ENCODE results near the gene SHLD2.
"Not testable (repeated sequence)": the region's sequence is repeated elsewhere in the genome, so short reads cannot be mapped to it uniquely, and the experiment has no call there.

Gene SHLD2

GRCh38 chr10:87143109-87143418 is 48.1 kb downstream of the SHLD2 start:
- DNase-seq (ENCODE audit: low read depth in 2 of 2) = not testable (repeated sequence)

- not testable (repeated sequence) for DNase-seq (ENCODE audit: low read depth in 2 of 2)
Observed at GRCh38 chr10:87145598-87145997, 50.6 kb downstream of the SHLD2 start.

GRCh38 chr10:87149020-87149609 is 54.1 kb downstream of the SHLD2 start:
- not testable (repeated sequence) for DNase-seq (ENCODE audit: low read depth in 2 of 2)

- not testable (repeated sequence) for DNase-seq (ENCODE audit: low read depth in 2 of 2)
Observed at GRCh38 chr10:87151516-87151915, 56.5 kb downstream of the SHLD2 start.

GRCh38 chr10:87156841-87157240 is 61.8 kb downstream of the SHLD2 start:
- DNase-seq (ENCODE audit: low read depth in 2 of 2) = not testable (repeated sequence)

- not testable (repeated sequence) for DNase-seq (ENCODE audit: low read depth in 2 of 2)
Observed at GRCh38 chr10:87157821-87158220, 62.8 kb downstream of the SHLD2 start.

- DNase-seq (ENCODE audit: low read depth in 2 of 2) = not testable (repeated sequence)
Observed at GRCh38 chr10:87162703-87163293, 67.8 kb downstream of the SHLD2 start.

GRCh38 chr10:87163414-87163813 is 68.4 kb downstream of the SHLD2 start:
- not testable (repeated sequence) for DNase-seq (ENCODE audit: low read depth in 2 of 2)

- not testable (repeated sequence) for DNase-seq (ENCODE audit: low read depth in 2 of 2)
Observed at GRCh38 chr10:87169857-87170256, 74.9 kb downstream of the SHLD2 start.

GRCh38 chr10:87170705-87171104 is 75.7 kb downstream of the SHLD2 start:
- not testable (repeated sequence) for DNase-seq (ENCODE audit: low read depth in 2 of 2)

GRCh38 chr10:87171670-87172069 is 76.7 kb downstream of the SHLD2 start:
- not testable (repeated sequence) for DNase-seq (ENCODE audit: low read depth in 2 of 2)

GRCh38 chr10:87172178-87172577 is 77.2 kb downstream of the SHLD2 start:
- not testable (repeated sequence) for DNase-seq (ENCODE audit: low read depth in 2 of 2)

GRCh38 chr10:87177587-87177986 is 82.6 kb downstream of the SHLD2 start:
- DNase-seq (ENCODE audit: low read depth in 2 of 2) = not testable (repeated sequence)

GRCh38 chr10:87184421-87184820 is 89.4 kb downstream of the SHLD2 start:
- not testable (repeated sequence) for DNase-seq (ENCODE audit: low read depth in 2 of 2)

GRCh38 chr10:87186016-87186415 is 91.0 kb downstream of the SHLD2 start:
- not testable (repeated sequence) for DNase-seq (ENCODE audit: low read depth in 2 of 2)

GRCh38 chr10:87187573-87187972 is 92.6 kb downstream of the SHLD2 start:
- DNase-seq (ENCODE audit: low read depth in 2 of 2) = not testable (repeated sequence)

- DNase-seq (ENCODE audit: low read depth in 2 of 2) = not testable (repeated sequence)
Observed at GRCh38 chr10:87191841-87192240, 96.8 kb downstream of the SHLD2 start.

GRCh38 chr10:87200924-87201323 is 105.9 kb downstream of the SHLD2 start:
- DNase-seq (ENCODE audit: low read depth in 2 of 2) = not testable (repeated sequence)

- not testable (repeated sequence) for DNase-seq (ENCODE audit: low read depth in 2 of 2)
Observed at GRCh38 chr10:87204801-87205200, 109.8 kb downstream of the SHLD2 start.

- DNase-seq (ENCODE audit: low read depth in 2 of 2) = not testable (repeated sequence)
Observed at GRCh38 chr10:87206922-87207321, 111.9 kb downstream of the SHLD2 start.

- not testable (repeated sequence) for DNase-seq (ENCODE audit: low read depth in 2 of 2)
Observed at GRCh38 chr10:87210309-87210708, 115.3 kb downstream of the SHLD2 start.

- DNase-seq (ENCODE audit: low read depth in 2 of 2) = not testable (repeated sequence)
Observed at GRCh38 chr10:87211848-87212247, 116.8 kb downstream of the SHLD2 start.

- not testable (repeated sequence) for DNase-seq (ENCODE audit: low read depth in 2 of 2)
Observed at GRCh38 chr10:87213150-87213765, 118.3 kb downstream of the SHLD2 start.

Measured in activated CD4-positive, alpha-beta T cell treated with anti-CD3 and anti-CD28 coated beads for 24 hours (primary cell).